A549 (cell line): ENCODE measurements around the gene BCAS3. TPM values are rescaled to one million over a fixed set of nuclear protein-coding genes. Genes with fewer than 3 reads are reported as not detected.
"Not testable (repeated sequence)": the region's sequence is repeated elsewhere in the genome, so short reads cannot be mapped to it uniquely, and the experiment has no call there.

Experiments used
- ATAC-seq, 2 experiments: fragments of 200-7000 bp in 1 of 2; fragments of >200 bp in 1 of 2; cut with Nextera tagmentation in 1 of 2; cut with Tn5 transposase in 1 of 2; 3 replicates each; pipeline versions ENCODE4 v1.8.0 to v1.9.1; 2018 to 2020; ENCODE audit warnings: mild to moderate bottlenecking in 1 of 2, moderate library complexity in 1 of 2
- CTCF ChIA-PET: fragments of 300-600 bp; sonication (Branson Sonifier 250); formaldehyde crosslinking; extraction: SDS; loops from one replicate; lab custom pipeline; 2021; ENCODE audit warnings: antibody characterized with exemption, inconsistent platforms; lab: Yijun Ruan, JAX
- POLR2A ChIA-PET: fragments of 350-600 bp; formaldehyde crosslinking; extraction: SDS; loops from one replicate; lab custom pipeline; 2021; ENCODE audit warnings: antibody characterized with exemption, inconsistent platforms; lab: Yijun Ruan, JAX
- DNase-seq, 2 experiments: peaks; one replicate each; pipeline versions ENCODE4 v3.0.0 to v3.0.0-alpha.2; 2011 to 2016; ENCODE audit warnings: low read depth in 1 of 2, low spot score in 1 of 2
- FAIRE-seq: peaks from 2 replicates; lab custom pipeline; 2011; peaks lifted over from hg19 to GRCh38; lab: Jason Lieb, UNC
- H3K27ac ChIP-seq, 2 experiments: fragments of >200 bp; sonication (Bioruptor Twin); formaldehyde crosslinking; 3 replicates each; pipeline ENCODE4 v1.5.1; 2016 to 2017
- H3K4me1 ChIP-seq: fragments of >200 bp; sonication (Bioruptor Twin); formaldehyde crosslinking; 3 replicates; pipeline ENCODE4 v1.6.1; 2016
- H3K4me2 ChIP-seq: fragments of >200 bp; sonication (Bioruptor Twin); formaldehyde crosslinking; 3 replicates; pipeline ENCODE4 v1.6.1; 2016
- H3K4me3 ChIP-seq: fragments of >200 bp; sonication (Bioruptor Twin); formaldehyde crosslinking; 3 replicates; pipeline ENCODE4 v1.5.1; 2016
- H3K9me3 ChIP-seq: fragments of >200 bp; sonication (Bioruptor Twin); formaldehyde crosslinking; 3 replicates; pipeline ENCODE4 v1.6.1; 2016
- BHLHE40 ChIP-seq: IDR thresholded peaks from 2 replicates; pipeline ENCODE4 v1.6.1; 2012; ENCODE audit warnings: low read depth, low read length, inconsistent platforms
- CBX2 ChIP-seq: fragments of 200-600 bp; sonication (generic); IDR thresholded peaks from 2 replicates; pipeline ENCODE4 v1.6.1; 2016; ENCODE audit warnings: low read depth, mild to moderate bottlenecking, borderline replicate concordance
- CBX8 ChIP-seq: fragments of 200-600 bp; sonication (generic); IDR thresholded peaks from 2 replicates; pipeline ENCODE4 v1.6.1; 2016
- CEBPB ChIP-seq, 2 experiments: fragments of >200 bp in 1 of 2; sonication (Bioruptor Twin) in 1 of 2; formaldehyde crosslinking in 1 of 2; IDR thresholded peaks; 2 replicates each; pipeline ENCODE4 v1.6.1; 2012 to 2016
- CHD2 ChIP-seq: fragments of 150-350 bp; IDR thresholded peaks from 2 replicates; pipeline ENCODE4 v1.6.1; 2014; ENCODE audit warnings: low read length; ENCODE audit not compliant: partially characterized antibody
- CHD4 ChIP-seq: fragments of 200-600 bp; sonication (generic); IDR thresholded peaks from 2 replicates; pipeline ENCODE4 v1.6.1; 2016; ENCODE audit warnings: antibody characterized with exemption, mild to moderate bottlenecking, borderline replicate concordance
- CTCF ChIP-seq: fragments of >200 bp; sonication (Bioruptor Twin); formaldehyde crosslinking; IDR thresholded peaks from 3 replicates; pipeline ENCODE4 v1.5.1; 2016
- E2F6 ChIP-seq: IDR thresholded peaks from 2 replicates; pipeline ENCODE4 v1.6.1; 2012; ENCODE audit warnings: low read depth, borderline replicate concordance
- GATA3 ChIP-seq: IDR thresholded peaks from 2 replicates; pipeline ENCODE4 v1.6.1; 2012; ENCODE audit warnings: borderline replicate concordance
- HES2 ChIP-seq: fragments of >200 bp; sonication (Bioruptor Twin); formaldehyde crosslinking; IDR thresholded peaks from 2 replicates; pipeline ENCODE4 v1.6.1; 2016
- HOXA7 ChIP-seq: fragments of 250-450 bp; sonication (Bioruptor Pico); IDR thresholded peaks from 2 replicates; pipeline ENCODE4 v1.5.0; 2020; ENCODE audit warnings: mild to moderate bottlenecking, moderate library complexity
- JUN ChIP-seq, 2 experiments: fragments of >200 bp; sonication (Bioruptor Twin); formaldehyde crosslinking; IDR thresholded peaks; 2 replicates in 1 of 2; 3 replicates in 1 of 2; pipeline ENCODE4 v1.6.1; 2016 to 2017
- JUNB ChIP-seq: fragments of >200 bp; sonication (Bioruptor Twin); formaldehyde crosslinking; IDR thresholded peaks from 2 replicates; pipeline ENCODE4 v1.6.1; 2016
- MAZ ChIP-seq: fragments of 150-350 bp; IDR thresholded peaks from 2 replicates; pipeline ENCODE4 v1.6.1; 2014; ENCODE audit warnings: antibody characterized with exemption, low read depth, low read length, borderline replicate concordance
- NR3C1 ChIP-seq: fragments of >200 bp; sonication (Bioruptor Twin); formaldehyde crosslinking; IDR thresholded peaks from 3 replicates; pipeline ENCODE4 v1.6.1; 2017
- POLR2AphosphoS2 ChIP-seq: conservative IDR thresholded peaks from 2 replicates; pipeline ENCODE4 v1.6.1; 2012; ENCODE audit warnings: low read length, improper control_type of control experiment, inconsistent platforms
- RCOR1 ChIP-seq: fragments of 150-350 bp; IDR thresholded peaks from 2 replicates; pipeline ENCODE4 v1.6.1; 2014; ENCODE audit warnings: antibody characterized with exemption, low read length, low read depth
- REST ChIP-seq: fragments of 200-600 bp; sonication (generic); IDR thresholded peaks from 2 replicates; pipeline ENCODE4 v1.6.1; 2016; ENCODE audit warnings: antibody characterized with exemption, mild to moderate bottlenecking, moderate library complexity
- RFX5 ChIP-seq: fragments of 450-650 bp; IDR thresholded peaks from 2 replicates; pipeline ENCODE4 v1.7.1; 2014; ENCODE audit warnings: antibody characterized with exemption, mild to moderate bottlenecking, moderate library complexity
- SMC3 ChIP-seq: fragments of >200 bp; sonication (Bioruptor Twin); formaldehyde crosslinking; IDR thresholded peaks from 3 replicates; pipeline ENCODE4 v1.6.1; 2018; ENCODE audit warnings: inconsistent platforms
- SREBF2 ChIP-seq: fragments of 450-650 bp; IDR thresholded peaks from 2 replicates; pipeline ENCODE4 v1.6.1; 2014; ENCODE audit warnings: mild to moderate bottlenecking, moderate library complexity
- TP53 ChIP-seq: fragments of 250-450 bp; sonication (Bioruptor Pico); IDR thresholded peaks from 2 replicates; pipeline ENCODE4 v1.5.0; 2021; ENCODE audit warnings: mild to moderate bottlenecking, moderate library complexity
- USF2 ChIP-seq: fragments of 450-650 bp; IDR thresholded peaks from 2 replicates; pipeline ENCODE4 v1.6.1; 2014; ENCODE audit warnings: antibody characterized with exemption
- WGBS: methylation state at CpG from one replicate; pipeline ENCODE4 v1.1.6; 2017; ENCODE audit errors: missing lambda C conversion rate; 5-methylcytosine and 5-hydroxymethylcytosine counted together
- polyA plus RNA-seq, 4 experiments: library from polyadenylated mRNA; depleted of rRNA in 3 of 4; stranded (reverse); fragments of >200 nt; fragmentation: RNase III in 1 of 4; extraction: RNeasy Plus Mini Kit Qiagen cat#74134 plus additional on column Dnase treatment in 1 of 4; gene quantifications; 2 replicates in 3 of 4; 3 replicates in 1 of 4; pipeline ENCODE4 v1.2.3, GENCODE V29; 2011 to 2017

BCAS3 gene
- polyA plus RNA-seq, 2 of the 4 experiments (the other 2 are of a cell fraction): 14.7 to 43.4 TPM

GRCh38 chr17:61240851-61241468 lies 563.3 kb downstream of the BCAS3 start:
- Histone ChIP-seq H3K4me2 (no peak overlapping the region), H3K4me3 (no peak overlapping the region), H3K9me3 (peaks cover 4% of the 10 kb centered on the region; the same call in 1 of the 3 replicates), H3K4me1 (peaks cover 10% of the 10 kb centered on the region), H3K27ac (no peak overlapping the region)
- ATAC-seq: no peak
- peak; percentile 7 for FAIRE-seq
- ChIA-PET CTCF (interaction anchor here (0.6 to 2.6 kb wide), 4 partner anchors 9 to 98 kb away, joined by 3 to 11 read pairs (median 5); no protein-coding TSS in a partner anchor), POLR2A (no interaction called here)
- DNase-seq: no peak
- 77% methylated on average over 5 of the region's 5 CpGs for WGBS
- no peak for TF ChIP-seq NR3C1
- no peak for TF ChIP-seq TP53 (CRISPR knock-in tag)
- no peak for TF ChIP-seq CEBPB (IDR thresholded peaks at IDR 0.05)
- no peak for TF ChIP-seq REST

GRCh38 chr17:61244988-61245387 lies 567.3 kb downstream of the BCAS3 start:
- POLR2A ChIA-PET, ATAC-seq, H3K9me3 ChIP-seq, H3K4me2 ChIP-seq, H3K4me3 ChIP-seq, DNase-seq, H3K27ac ChIP-seq: not testable (repeated sequence)
- H3K4me1 ChIP-seq: peaks cover 21% of the 10 kb centered on the region
- peak; percentile 65 for FAIRE-seq
- WGBS: 86% methylated on average over 8 of the region's 8 CpGs
- CTCF ChIA-PET: interaction anchor here (1.2 kb wide), 1 partner anchor 16 kb away, joined by 3 read pairs; no protein-coding TSS in a partner anchor

GRCh38 chr17:61245706-61246135 lies 568.1 kb downstream of the BCAS3 start:
- no peak for DNase-seq
- FAIRE-seq: no peak
- H3K4me3 ChIP-seq: no peak overlapping the region
- WGBS: 89% methylated on average over 3 of the region's 3 CpGs
- peaks cover 28% of the 10 kb centered on the region for H3K4me1 ChIP-seq
- ChIA-PET CTCF (interaction anchor here (0.6 to 1.2 kb wide), 3 partner anchors 17 to 533 kb away, joined by 3 to 4 read pairs (median 3); no protein-coding TSS in a partner anchor), POLR2A (no interaction called here)
- ATAC-seq: no peak
- no peak overlapping the region for H3K4me2 ChIP-seq
- no peaks in the 10 kb centered on the region for H3K9me3 ChIP-seq
- TF ChIP-seq CTCF (no peak), GATA3 (no peak), MAZ (no peak), CHD4 (no peak), USF2 (no peak), BHLHE40 (no peak), HES2 (no peak), CBX2 (no peak), CEBPB (IDR thresholded peaks at IDR 0.05) (no peak), RFX5 (no peak), POLR2AphosphoS2 (no peak), CBX8 (no peak), RCOR1 (no peak), SMC3 (no peak), CHD2 (no peak), JUNB (no peak), JUN (IDR thresholded peaks at IDR 0.05) (no peak), SREBF2 (no peak), HOXA7 (CRISPR knock-in tag) (no peak), E2F6 (no peak)
- no peak overlapping the region for H3K27ac ChIP-seq
